IMR-90 (cell line): ENCODE data around the gene RAB3GAP2. TPM values are rescaled to one million over a fixed set of nuclear protein-coding genes. Genes with fewer than 3 reads are reported as not detected.

Experiments
- ATAC-seq: fragments of 200-7000 bp; cut with Tn5 transposase; 2 replicates; pipeline ENCODE4 v1.9.1; 2020; ENCODE audit warnings: low read depth, mild to moderate bottlenecking, moderate library complexity
- BruUV-seq: library from RNA; stranded (reverse); fragments of 400-500 nt; replicated peaks from 2 replicates; lab custom pipeline; 2021; lab: Mats Ljungman, UMichigan
- CTCF ChIA-PET: fragments of 300-600 bp; formaldehyde crosslinking; extraction: SDS; loops from one replicate; lab custom pipeline; 2021; ENCODE audit warnings: antibody characterized with exemption; lab: Yijun Ruan, JAX
- POLR2A ChIA-PET: fragments of 300-600 bp; sonication (Branson Sonifier 250); formaldehyde crosslinking; loops from one replicate; lab custom pipeline; 2022; ENCODE audit warnings: antibody characterized with exemption; ENCODE audit not compliant: unreplicated experiment; lab: Charles Lee
- DNase-seq: peaks from one replicate; pipeline ENCODE4 v3.0.0; 2013
- H2AFZ ChIP-seq: replicated peaks from 2 replicates; pipeline ENCODE3; 2013; ENCODE audit warnings: low read length, mild to moderate bottlenecking; ENCODE audit not compliant: poor library complexity
- H2AK5ac ChIP-seq: 2 replicates; pipeline ENCODE4 v1.6.1; 2013; ENCODE audit warnings: low read depth, low read length, inconsistent platforms
- H2AK9ac ChIP-seq: replicated peaks from 2 replicates; pipeline ENCODE3; 2013; ENCODE audit warnings: mild to moderate bottlenecking, low read depth, low read length, moderate library complexity; ENCODE audit not compliant: poor library complexity
- H2BK120ac ChIP-seq: 2 replicates; pipeline ENCODE4 v1.6.1; 2013; ENCODE audit warnings: low read depth, low read length, inconsistent platforms
- H2BK15ac ChIP-seq: 3 replicates; pipeline ENCODE4 v1.6.1; 2013; ENCODE audit warnings: low read depth, low read length, inconsistent platforms
- H2BK20ac ChIP-seq: 2 replicates; pipeline ENCODE4 v1.6.1; 2013; ENCODE audit warnings: low read depth, mild to moderate bottlenecking, inconsistent platforms, low read length, moderate library complexity
- H2BK5ac ChIP-seq: 2 replicates; pipeline ENCODE4 v1.6.1; 2013; ENCODE audit warnings: mild to moderate bottlenecking, low read depth, low read length, inconsistent platforms; ENCODE audit not compliant: poor library complexity, severe bottlenecking
- H3K14ac ChIP-seq: replicated peaks from 2 replicates; pipeline ENCODE4 v1.6.1; 2013; ENCODE audit warnings: low read depth, low read length, inconsistent platforms
- H3K18ac ChIP-seq: 2 replicates; pipeline ENCODE4 v1.6.1; 2013; ENCODE audit warnings: low read depth, low read length, control low read depth
- H3K23ac ChIP-seq: 2 replicates; pipeline ENCODE4 v1.6.1; 2013; ENCODE audit warnings: low read depth, low read length, inconsistent platforms
- H3K27ac ChIP-seq: 2 replicates; pipeline ENCODE4 v1.5.1; 2013; ENCODE audit warnings: mild to moderate bottlenecking, control low read depth, low read length; ENCODE audit not compliant: insufficient read depth
- H3K27me3 ChIP-seq: 2 replicates; pipeline ENCODE4 v1.6.1; 2013; ENCODE audit warnings: low read length; ENCODE audit not compliant: control insufficient read depth, insufficient read depth
- H3K36me3 ChIP-seq: 2 replicates; pipeline ENCODE4 v1.6.1; 2013; ENCODE audit warnings: low read length, mixed read lengths; ENCODE audit not compliant: control insufficient read depth, insufficient read depth
- H3K4ac ChIP-seq: 2 replicates; pipeline ENCODE4 v1.6.1; 2013; ENCODE audit warnings: low read depth, low read length, inconsistent platforms
- H3K4me1 ChIP-seq: 2 replicates; pipeline ENCODE4 v1.6.1; 2013; ENCODE audit warnings: low read length, mixed read lengths; ENCODE audit not compliant: control insufficient read depth, insufficient read depth
- H3K4me2 ChIP-seq: 2 replicates; pipeline ENCODE4 v1.6.1; 2013; ENCODE audit warnings: low read depth, mild to moderate bottlenecking, control low read depth, low read length, moderate library complexity
- H3K4me3 ChIP-seq: 2 replicates; pipeline ENCODE4 v1.5.1; 2013; ENCODE audit warnings: low read depth, mild to moderate bottlenecking, control low read depth, low read length, moderate library complexity; ENCODE audit not compliant: insufficient read depth
- H3K56ac ChIP-seq: 2 replicates; pipeline ENCODE4 v1.6.1; 2013; ENCODE audit warnings: low read length, inconsistent platforms; ENCODE audit not compliant: insufficient read depth; ENCODE audit errors: extremely low read depth
- H3K79me1 ChIP-seq, 2 experiments: 2 replicates each; pipeline ENCODE4 v1.6.1; 2013; ENCODE audit warnings: low read length in 2 of 2, inconsistent platforms in 1 of 2, low read depth in 1 of 2
- H3K9ac ChIP-seq: 2 replicates; pipeline ENCODE4 v1.6.1; 2013; ENCODE audit warnings: low read depth, low read length, control low read depth
- H3K9me1 ChIP-seq: 2 replicates; pipeline ENCODE4 v1.6.1; 2013; ENCODE audit warnings: low read length, inconsistent platforms; ENCODE audit not compliant: insufficient read depth
- H3K9me3 ChIP-seq: 2 replicates; pipeline ENCODE4 v1.6.1; 2013; ENCODE audit warnings: low read length; ENCODE audit not compliant: control insufficient read depth, insufficient read depth
- H4K20me1 ChIP-seq: 2 replicates; pipeline ENCODE4 v1.6.1; 2013; ENCODE audit warnings: low read length, inconsistent platforms; ENCODE audit not compliant: insufficient read depth
- H4K5ac ChIP-seq: 2 replicates; pipeline ENCODE4 v1.6.1; 2013; ENCODE audit warnings: mild to moderate bottlenecking, low read depth, low read length, control low read depth
- H4K8ac ChIP-seq, 2 experiments: 2 replicates each; pipeline ENCODE4 v1.6.1; 2013; ENCODE audit warnings: low read depth in 2 of 2, low read length in 2 of 2, control low read depth in 1 of 2, inconsistent platforms in 1 of 2
- H4K91ac ChIP-seq: 2 replicates; pipeline ENCODE4 v1.6.1; 2013; ENCODE audit warnings: low read depth, low read length, inconsistent platforms; ENCODE audit not compliant: insufficient read depth
- BHLHE40 ChIP-seq: fragments of 150-350 bp; IDR thresholded peaks from 2 replicates; pipeline ENCODE4 v1.6.1; 2016; ENCODE audit warnings: mild to moderate bottlenecking, low read depth, low read length
- CEBPB ChIP-seq: IDR thresholded peaks from 2 replicates; pipeline ENCODE4 v1.6.1; 2012; ENCODE audit warnings: low read depth, low read length, improper control_type of control experiment
- CHD1 ChIP-seq: IDR thresholded peaks from 2 replicates; pipeline ENCODE4 v1.6.1; 2012; ENCODE audit warnings: low read depth, low read length, improper control_type of control experiment
- FOS ChIP-seq: fragments of 150-350 bp; IDR thresholded peaks from 2 replicates; pipeline ENCODE4 v1.6.1; 2016; ENCODE audit warnings: low read depth, low read length
- MAFK ChIP-seq: IDR thresholded peaks from 2 replicates; pipeline ENCODE4 v1.6.1; 2012; ENCODE audit warnings: low read depth, low read length, improper control_type of control experiment
- MAZ ChIP-seq: IDR thresholded peaks from 2 replicates; pipeline ENCODE4 v1.6.1; 2012; ENCODE audit warnings: low read depth, mild to moderate bottlenecking, low read length, improper control_type of control experiment, moderate library complexity, borderline replicate concordance
- MXI1 ChIP-seq: IDR thresholded peaks from 2 replicates; pipeline ENCODE4 v1.6.1; 2012; ENCODE audit warnings: low read depth, mild to moderate bottlenecking, low read length, moderate library complexity, borderline replicate concordance
- NFE2L2 ChIP-seq: fragments of 150-350 bp; IDR thresholded peaks from 2 replicates; pipeline ENCODE4 v1.6.1; 2016; ENCODE audit warnings: low read depth, mild to moderate bottlenecking, low read length
- POLR2A ChIP-seq: IDR thresholded peaks from 2 replicates; pipeline ENCODE4 v1.6.1; 2012; ENCODE audit warnings: mild to moderate bottlenecking, low read depth, low read length
- RAD21 ChIP-seq: IDR thresholded peaks from 2 replicates; pipeline ENCODE4 v1.6.1; 2012; ENCODE audit warnings: low read length, improper control_type of control experiment
- RCOR1 ChIP-seq: IDR thresholded peaks from 2 replicates; pipeline ENCODE4 v1.6.1; 2012; ENCODE audit warnings: mild to moderate bottlenecking, low read length, improper control_type of control experiment; ENCODE audit not compliant: insufficient replicate concordance
- RFX5 ChIP-seq: IDR thresholded peaks from 2 replicates; pipeline ENCODE4 v1.8.0; 2012; ENCODE audit warnings: low read depth, mild to moderate bottlenecking, low read length, moderate library complexity
- SMC3 ChIP-seq: fragments of 150-350 bp; IDR thresholded peaks from 2 replicates; pipeline ENCODE4 v1.6.1; 2016; ENCODE audit warnings: low read depth, mild to moderate bottlenecking, antibody characterized with exemption, low read length, moderate library complexity
- WGBS, 2 experiments: methylation state at CpG; one replicate each; pipeline versions ENCODE4 v1.1.5 to v1.1.7; 2013; ENCODE audit warnings: missing lambda C conversion rate in 2 of 2; ENCODE audit not compliant: insufficient read length in 1 of 2; ENCODE audit errors: extremely low coverage in 2 of 2; 5-methylcytosine and 5-hydroxymethylcytosine counted together
- dilution Hi-C: fragments of 300-500 bp; cut with HindIII; formaldehyde crosslinking; loops from one replicate; pipeline ENCODE4 v1.14.3; 2018; ENCODE audit warnings: low sequenced_read_pairs; ENCODE audit not compliant: unreplicated experiment
- in situ Hi-C: fragments of 300-500 bp; cut with MboI; formaldehyde crosslinking; loops from 3 replicates; pipeline ENCODE4 v1.14.3; 2019; ENCODE audit warnings: low sequenced_read_pairs, inconsistent platforms, mixed read lengths
- intact Hi-C: fragments of 100-400 bp; cut with micrococcal nuclease; formaldehyde crosslinking; loops from 2 replicates; pipeline ENCODE4 v1.10.0; 2022
- polyA plus RNA-seq, 3 experiments: library from polyadenylated mRNA; depleted of rRNA; stranded (reverse); fragments of >200 nt; gene quantifications; 2 replicates each; pipeline ENCODE4 v1.2.3, GENCODE V29; 2012; ENCODE audit warnings: low replicate concordance in 1 of 3
- total RNA-seq: library from RNA; depleted of rRNA; stranded (reverse); fragments of >200 nt; gene quantifications from 2 replicates; pipeline ENCODE4 v1.2.3, GENCODE V29; 2012
- TF ChIP-seq, protein P1 (sequence below): conservative IDR thresholded peaks from 2 replicates; pipeline ENCODE4 v1.5.1; 2012; ENCODE audit warnings: mild to moderate bottlenecking, low read depth, low read length, improper control_type of control experiment
- TF ChIP-seq, protein P2 (sequence below): fragments of 150-350 bp; IDR thresholded peaks from 2 replicates; pipeline ENCODE4 v1.6.1; 2017; ENCODE audit warnings: mild to moderate bottlenecking, antibody characterized with exemption, low read length, low read depth
- TF ChIP-seq, protein P3 (sequence below): fragments of 150-350 bp; IDR thresholded peaks from 2 replicates; pipeline ENCODE4 v1.6.1; 2016; ENCODE audit warnings: low read depth, mild to moderate bottlenecking, low read length, moderate library complexity, borderline replicate concordance

RAB3GAP2 gene
- total and polyA plus RNA-seq, 2 of the 4 experiments (the other 2 are of a cell fraction), result 12.3 to 37.8 TPM

DNA sequence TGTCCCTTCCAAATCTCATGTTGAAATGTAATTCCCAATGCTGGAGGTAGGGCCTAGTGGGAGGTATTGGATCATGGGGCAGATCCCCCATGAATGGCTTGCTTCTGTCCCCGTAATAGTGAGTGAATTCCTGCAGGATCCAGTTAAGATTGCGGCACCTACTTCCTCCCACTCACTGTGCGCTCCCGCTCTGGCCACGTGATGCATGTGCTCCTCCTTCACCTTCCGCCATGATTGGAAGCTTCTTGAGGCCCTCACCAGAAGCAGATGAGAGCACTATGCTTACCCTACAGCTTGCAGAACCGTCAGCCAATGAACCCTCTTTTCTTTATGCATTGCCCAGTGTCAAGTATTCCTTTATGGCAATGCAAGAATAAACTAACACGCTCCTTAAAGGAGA lies 14.9 kb upstream of the RAB3GAP2 start:
- no peak overlapping the region for H3K56ac ChIP-seq
- no peak overlapping the region for H2AK9ac ChIP-seq
- H2AK5ac ChIP-seq, result no peak overlapping the region
- H3K23ac ChIP-seq, result no peak overlapping the region
- DNase-seq, result no peak
- POLR2A ChIA-PET, result no interaction called here
- H3K27me3 ChIP-seq, result peaks cover 4% of the 10 kb centered on the region
- no peaks in the 10 kb centered on the region for H3K4me1 ChIP-seq
- H2BK15ac ChIP-seq, result no peak overlapping the region
- intact Hi-C loops (loop anchor here (10.0 kb wide), 1 partner anchor 288 kb away; no protein-coding TSS in a partner anchor), dilution Hi-C loops (no loop called here), in situ Hi-C loops (no loop called here)
- no peaks in the 10 kb centered on the region for H4K20me1 ChIP-seq
- H2BK5ac ChIP-seq, result no peak overlapping the region
- no peaks in the 10 kb centered on the region for H3K36me3 ChIP-seq
- no peak for ATAC-seq
- no peak overlapping the region for H3K4ac ChIP-seq
- no peak overlapping the region for H2AFZ ChIP-seq
- H3K18ac ChIP-seq, result no peak overlapping the region
- CTCF ChIA-PET, result no interaction called here
- H3K27ac ChIP-seq, result no peak overlapping the region
- no peak overlapping the region for H4K8ac ChIP-seq
- no peak overlapping the region for H3K4me3 ChIP-seq
- H4K91ac ChIP-seq, result no peak overlapping the region
- no peak overlapping the region for H2BK20ac ChIP-seq
- no peak overlapping the region for H3K4me2 ChIP-seq
- TF ChIP-seq MXI1 (no peak), POLR2A (no peak), MAZ (no peak), NFE2L2 (no peak), MAFK (no peak), CEBPB (no peak), CHD1 (no peak), SMC3 (no peak), RAD21 (no peak), RCOR1 (no peak), FOS (no peak), RFX5 (no peak), BHLHE40 (no peak)
- TF ChIP-seq, protein P1, sequence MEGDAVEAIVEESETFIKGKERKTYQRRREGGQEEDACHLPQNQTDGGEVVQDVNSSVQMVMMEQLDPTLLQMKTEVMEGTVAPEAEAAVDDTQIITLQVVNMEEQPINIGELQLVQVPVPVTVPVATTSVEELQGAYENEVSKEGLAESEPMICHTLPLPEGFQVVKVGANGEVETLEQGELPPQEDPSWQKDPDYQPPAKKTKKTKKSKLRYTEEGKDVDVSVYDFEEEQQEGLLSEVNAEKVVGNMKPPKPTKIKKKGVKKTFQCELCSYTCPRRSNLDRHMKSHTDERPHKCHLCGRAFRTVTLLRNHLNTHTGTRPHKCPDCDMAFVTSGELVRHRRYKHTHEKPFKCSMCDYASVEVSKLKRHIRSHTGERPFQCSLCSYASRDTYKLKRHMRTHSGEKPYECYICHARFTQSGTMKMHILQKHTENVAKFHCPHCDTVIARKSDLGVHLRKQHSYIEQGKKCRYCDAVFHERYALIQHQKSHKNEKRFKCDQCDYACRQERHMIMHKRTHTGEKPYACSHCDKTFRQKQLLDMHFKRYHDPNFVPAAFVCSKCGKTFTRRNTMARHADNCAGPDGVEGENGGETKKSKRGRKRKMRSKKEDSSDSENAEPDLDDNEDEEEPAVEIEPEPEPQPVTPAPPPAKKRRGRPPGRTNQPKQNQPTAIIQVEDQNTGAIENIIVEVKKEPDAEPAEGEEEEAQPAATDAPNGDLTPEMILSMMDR, result no peak
- TF ChIP-seq, protein P2, sequence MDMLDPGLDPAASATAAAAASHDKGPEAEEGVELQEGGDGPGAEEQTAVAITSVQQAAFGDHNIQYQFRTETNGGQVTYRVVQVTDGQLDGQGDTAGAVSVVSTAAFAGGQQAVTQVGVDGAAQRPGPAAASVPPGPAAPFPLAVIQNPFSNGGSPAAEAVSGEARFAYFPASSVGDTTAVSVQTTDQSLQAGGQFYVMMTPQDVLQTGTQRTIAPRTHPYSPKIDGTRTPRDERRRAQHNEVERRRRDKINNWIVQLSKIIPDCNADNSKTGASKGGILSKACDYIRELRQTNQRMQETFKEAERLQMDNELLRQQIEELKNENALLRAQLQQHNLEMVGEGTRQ, result no peak
- TF ChIP-seq, protein P3, sequence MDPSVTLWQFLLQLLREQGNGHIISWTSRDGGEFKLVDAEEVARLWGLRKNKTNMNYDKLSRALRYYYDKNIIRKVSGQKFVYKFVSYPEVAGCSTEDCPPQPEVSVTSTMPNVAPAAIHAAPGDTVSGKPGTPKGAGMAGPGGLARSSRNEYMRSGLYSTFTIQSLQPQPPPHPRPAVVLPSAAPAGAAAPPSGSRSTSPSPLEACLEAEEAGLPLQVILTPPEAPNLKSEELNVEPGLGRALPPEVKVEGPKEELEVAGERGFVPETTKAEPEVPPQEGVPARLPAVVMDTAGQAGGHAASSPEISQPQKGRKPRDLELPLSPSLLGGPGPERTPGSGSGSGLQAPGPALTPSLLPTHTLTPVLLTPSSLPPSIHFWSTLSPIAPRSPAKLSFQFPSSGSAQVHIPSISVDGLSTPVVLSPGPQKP, result no peak
- 96% methylated on average over 4 of the region's 8 CpGs; no CpG with 5 or more reads in 1 of the 2 experiments for whole genome bisulfite sequencing, 2 experiments
- H3K79me1 ChIP-seq, result no peaks in the 10 kb centered on the region
- H3K14ac ChIP-seq, result no peak overlapping the region
- H3K9me3 ChIP-seq, result no peaks in the 10 kb centered on the region
- no peak overlapping the region for H4K5ac ChIP-seq
- H3K9ac ChIP-seq, result no peak overlapping the region
- BruUV-seq, result no TSS peak
- H3K9me1 ChIP-seq, result no peaks in the 10 kb centered on the region
- no peak overlapping the region for H2BK120ac ChIP-seq
